GM13976 (cell line): ENCODE measurements around the gene CCNA2.

Experiments used
- DNase-seq: peaks from one replicate; pipeline ENCODE4 v3.0.0; 2012; ENCODE audit warnings: low spot score
- in situ Hi-C: fragments of 300-500 bp; cut with MboI; formaldehyde crosslinking; loops from one replicate; pipeline ENCODE4 v1.12.0; 2022; ENCODE audit warnings: low sequenced_read_pairs, mixed read lengths, inconsistent platforms; ENCODE audit not compliant: unreplicated experiment
- TF ChIP-seq, protein P1 (sequence below): IDR thresholded peaks from 2 replicates; pipeline ENCODE4 v1.5.1; 2012; ENCODE audit warnings: borderline replicate concordance, mild to moderate bottlenecking; ENCODE audit not compliant: insufficient read depth; ENCODE audit errors: extremely low read depth, missing control alignments, control extremely low read depth

Gene CCNA2

DNA sequence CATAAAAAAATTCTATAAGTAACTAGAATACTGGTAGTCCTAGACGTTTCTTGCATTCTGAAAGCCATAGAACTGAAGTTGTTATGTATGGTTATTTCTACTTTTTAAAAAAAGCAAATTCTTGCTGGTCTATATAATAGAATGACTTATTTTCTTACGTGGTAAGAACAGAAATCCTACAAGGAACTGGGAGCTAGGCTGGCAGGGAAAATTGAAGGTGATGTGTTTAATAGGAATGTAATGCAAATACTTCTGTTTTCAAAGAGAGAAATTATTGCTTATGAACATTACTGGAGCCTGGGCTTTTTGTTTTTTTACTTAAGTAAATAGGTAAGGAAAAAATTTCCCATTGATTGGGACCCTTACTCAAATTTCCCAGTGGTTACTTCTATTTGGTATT, 8.9 kb downstream of the CCNA2 start:
- in situ Hi-C loops: no loop called here
- DNase-seq: no peak
- TF ChIP-seq, protein P1, sequence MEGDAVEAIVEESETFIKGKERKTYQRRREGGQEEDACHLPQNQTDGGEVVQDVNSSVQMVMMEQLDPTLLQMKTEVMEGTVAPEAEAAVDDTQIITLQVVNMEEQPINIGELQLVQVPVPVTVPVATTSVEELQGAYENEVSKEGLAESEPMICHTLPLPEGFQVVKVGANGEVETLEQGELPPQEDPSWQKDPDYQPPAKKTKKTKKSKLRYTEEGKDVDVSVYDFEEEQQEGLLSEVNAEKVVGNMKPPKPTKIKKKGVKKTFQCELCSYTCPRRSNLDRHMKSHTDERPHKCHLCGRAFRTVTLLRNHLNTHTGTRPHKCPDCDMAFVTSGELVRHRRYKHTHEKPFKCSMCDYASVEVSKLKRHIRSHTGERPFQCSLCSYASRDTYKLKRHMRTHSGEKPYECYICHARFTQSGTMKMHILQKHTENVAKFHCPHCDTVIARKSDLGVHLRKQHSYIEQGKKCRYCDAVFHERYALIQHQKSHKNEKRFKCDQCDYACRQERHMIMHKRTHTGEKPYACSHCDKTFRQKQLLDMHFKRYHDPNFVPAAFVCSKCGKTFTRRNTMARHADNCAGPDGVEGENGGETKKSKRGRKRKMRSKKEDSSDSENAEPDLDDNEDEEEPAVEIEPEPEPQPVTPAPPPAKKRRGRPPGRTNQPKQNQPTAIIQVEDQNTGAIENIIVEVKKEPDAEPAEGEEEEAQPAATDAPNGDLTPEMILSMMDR: no peak

DNA sequence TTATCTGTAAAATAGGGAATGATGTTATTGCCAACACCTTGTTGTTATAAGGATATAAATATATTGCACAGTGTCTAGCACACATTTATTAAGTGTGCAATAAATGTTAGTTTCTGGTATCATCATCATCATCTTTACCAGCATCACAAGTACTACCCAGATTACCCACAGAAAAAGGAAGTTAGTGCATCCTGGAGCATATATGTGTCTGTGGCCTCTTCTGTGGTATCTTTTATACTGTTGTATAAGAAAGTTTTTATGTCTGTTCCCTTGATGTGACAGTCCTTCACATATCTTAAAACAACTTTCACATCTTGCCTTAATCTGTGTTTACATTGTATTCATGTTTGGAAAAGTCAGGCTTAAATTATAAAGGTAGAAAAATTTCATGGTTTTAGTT, 12.6 kb downstream of the CCNA2 start:
- TF ChIP-seq, protein P1: no peak

GRCh38 chr4:121806411-121806810, 17.3 kb downstream of the CCNA2 start:
- in situ Hi-C loops: no loop called here
- no peak for DNase-seq
- TF ChIP-seq, protein P1: no peak

More for the DNA sequence above, 12.6 kb downstream of the CCNA2 start:
- DNase-seq: no peak
- in situ Hi-C loops: no loop called here

- in situ Hi-C loops: no loop called here
These were observed 22.0 kb downstream of the CCNA2 start for GRCh38 chr4:121801715-121802075.

GRCh38 chr4:121800961-121801714, 22.5 kb downstream of the CCNA2 start, which contains the start of gene EXOSC9:
TSS of gene EXOSC9 (plus strand) at chr4:121801323. CDS start at chr4:121801425, 102 bp downstream.
- TF ChIP-seq, protein P1: no peak
- peak; percentile 85 for DNase-seq
- in situ Hi-C loops: no loop called here

More at GRCh38 chr4:121801715-121802075, 22.0 kb downstream of the CCNA2 start:
- DNase-seq: no peak
- TF ChIP-seq, protein P1: no peak

DNA sequence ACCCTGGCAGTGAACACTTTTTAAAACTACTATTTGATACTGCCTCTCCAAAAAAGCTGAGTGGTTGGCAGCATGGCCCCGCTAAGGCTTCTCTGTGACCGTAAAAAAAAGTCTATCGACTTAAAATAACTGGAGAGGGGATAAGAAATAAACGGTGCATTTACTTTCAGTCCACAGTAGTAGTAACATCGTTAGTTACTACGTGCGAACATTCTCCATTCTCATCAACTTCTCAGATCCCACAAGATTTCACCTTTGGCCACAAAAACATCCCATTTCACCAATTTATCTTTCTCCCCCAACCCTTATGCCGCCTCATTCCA, 23.1 kb downstream of the CCNA2 start:
- in situ Hi-C loops: no loop called here
- TF ChIP-seq, protein P1: no peak

More for the DNA sequence above, 23.1 kb downstream of the CCNA2 start:
- DNase-seq: no peak
